NCI-H748 (cell line): ENCODE results near the gene PLXNB1.
A peak's percentile ranks its signal among the peaks of the same experiment; 100 is the strongest.
"Not testable (repeated sequence)": the region's sequence is repeated elsewhere in the genome, so short reads cannot be mapped to it uniquely, and the experiment has no call there.

Experiments
- DNase-seq: peaks from one replicate; lab custom pipeline; 2025; ENCODE audit not compliant: unreplicated experiment; lab: John Stamatoyannopoulos, UW

PLXNB1 gene

DNA sequence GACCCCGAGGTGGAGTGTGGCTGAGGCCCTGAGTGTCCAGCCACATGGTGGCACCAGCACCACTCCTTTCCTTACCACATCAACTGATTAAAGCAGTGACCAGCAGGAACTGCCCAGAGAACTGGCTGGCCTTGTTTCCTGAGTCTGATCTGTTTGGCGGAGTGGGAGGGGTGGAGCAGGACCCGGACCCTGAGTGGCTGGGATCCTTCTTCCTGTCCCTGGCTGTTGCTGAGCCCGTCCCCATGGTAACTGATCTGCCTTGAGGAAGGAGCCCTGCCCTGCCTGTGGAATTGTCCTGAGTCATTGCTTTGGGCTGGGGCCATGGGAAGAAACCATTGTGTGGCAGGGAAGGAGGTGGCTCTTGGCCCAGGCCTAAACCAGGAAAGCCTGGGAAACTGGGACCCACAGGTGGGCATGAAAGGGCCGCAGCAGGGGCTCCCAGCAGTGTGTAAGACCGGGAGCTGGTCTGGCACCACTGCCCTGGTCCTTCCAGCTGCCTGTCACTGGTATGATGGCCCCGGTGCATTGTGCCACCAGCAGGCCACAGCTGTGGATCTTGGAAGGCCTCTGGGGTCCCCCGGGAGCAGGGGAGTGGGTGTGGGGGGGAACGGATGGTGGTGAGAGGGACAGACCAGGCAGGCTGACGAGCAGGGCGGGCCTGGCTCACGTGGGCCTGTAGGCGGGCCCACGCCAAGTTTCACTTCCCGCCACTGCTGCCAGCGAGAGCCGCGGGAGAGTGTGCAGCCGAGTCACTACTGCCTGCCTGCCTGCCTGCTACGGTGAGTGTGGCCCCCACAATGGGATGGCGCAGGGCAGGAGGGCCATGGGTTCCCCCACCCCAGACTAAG, 35.9 kb upstream of the PLXNB1 start:
- peak; percentile 68 for DNase-seq

DNA sequence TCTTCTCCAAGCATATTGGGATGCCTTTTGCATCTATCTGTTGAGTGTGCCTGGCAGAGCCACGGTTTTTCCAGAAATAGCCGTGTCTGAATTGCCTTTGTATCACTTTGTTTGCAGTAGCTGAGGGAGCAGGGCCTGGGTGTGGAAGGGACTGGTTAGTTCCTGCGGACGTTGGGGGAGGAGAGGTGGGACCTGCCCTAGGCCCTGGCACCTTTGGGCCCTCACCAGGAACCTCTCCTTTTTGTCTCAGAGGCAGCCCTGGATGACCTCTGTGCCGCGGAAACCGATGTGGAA, 35.3 kb upstream of the PLXNB1 start:
- DNase-seq, result no peak

GRCh38 chr3:48464713-48465221, 34.9 kb upstream of the PLXNB1 start:
- DNase-seq, result no peak

DNA sequence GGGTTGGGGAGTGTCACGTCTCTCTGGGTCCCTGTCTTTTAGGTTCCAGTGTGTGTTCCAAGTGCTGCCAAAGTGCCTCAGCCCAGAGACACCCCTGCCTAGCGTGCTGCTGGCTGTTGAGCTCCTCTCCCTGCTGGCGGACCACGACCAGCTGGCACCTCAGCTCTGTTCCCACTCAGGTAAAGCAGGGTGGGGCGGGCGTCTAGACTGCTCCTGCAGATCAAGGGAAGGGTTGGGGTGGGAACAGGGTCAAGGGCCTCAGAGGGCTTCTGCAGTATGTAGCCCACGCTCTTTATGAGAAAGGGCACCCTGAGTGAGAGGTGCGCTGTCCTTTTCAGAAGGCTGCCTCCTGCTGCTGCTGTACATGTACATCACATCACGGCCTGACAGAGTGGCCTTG, 33.8 kb upstream of the PLXNB1 start:
- no peak for DNase-seq

DNA sequence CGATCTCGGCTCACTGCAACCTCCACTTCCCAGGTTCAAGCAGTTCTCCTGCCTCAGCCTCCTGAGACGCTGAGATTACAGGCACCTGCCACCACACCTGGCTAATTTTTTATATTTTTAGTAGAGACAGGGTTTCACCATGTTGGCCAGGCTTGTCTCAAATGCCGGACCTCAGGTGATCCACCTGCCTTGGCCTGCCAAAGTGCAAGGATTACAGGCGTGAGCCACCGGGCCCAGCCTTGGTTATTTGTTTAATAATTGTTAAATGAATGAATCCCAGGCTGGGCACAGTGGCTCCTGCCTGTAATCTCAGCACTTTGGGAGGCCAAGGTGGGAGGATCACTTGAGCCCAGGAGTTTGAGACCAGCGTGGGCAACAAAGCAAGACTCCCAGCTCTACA, 31.9 kb upstream of the PLXNB1 start:
- DNase-seq, result not testable (repeated sequence)

- DNase-seq, result no peak
Observed at GRCh38 chr3:48460517-48460902, 30.6 kb upstream of the PLXNB1 start.

DNA sequence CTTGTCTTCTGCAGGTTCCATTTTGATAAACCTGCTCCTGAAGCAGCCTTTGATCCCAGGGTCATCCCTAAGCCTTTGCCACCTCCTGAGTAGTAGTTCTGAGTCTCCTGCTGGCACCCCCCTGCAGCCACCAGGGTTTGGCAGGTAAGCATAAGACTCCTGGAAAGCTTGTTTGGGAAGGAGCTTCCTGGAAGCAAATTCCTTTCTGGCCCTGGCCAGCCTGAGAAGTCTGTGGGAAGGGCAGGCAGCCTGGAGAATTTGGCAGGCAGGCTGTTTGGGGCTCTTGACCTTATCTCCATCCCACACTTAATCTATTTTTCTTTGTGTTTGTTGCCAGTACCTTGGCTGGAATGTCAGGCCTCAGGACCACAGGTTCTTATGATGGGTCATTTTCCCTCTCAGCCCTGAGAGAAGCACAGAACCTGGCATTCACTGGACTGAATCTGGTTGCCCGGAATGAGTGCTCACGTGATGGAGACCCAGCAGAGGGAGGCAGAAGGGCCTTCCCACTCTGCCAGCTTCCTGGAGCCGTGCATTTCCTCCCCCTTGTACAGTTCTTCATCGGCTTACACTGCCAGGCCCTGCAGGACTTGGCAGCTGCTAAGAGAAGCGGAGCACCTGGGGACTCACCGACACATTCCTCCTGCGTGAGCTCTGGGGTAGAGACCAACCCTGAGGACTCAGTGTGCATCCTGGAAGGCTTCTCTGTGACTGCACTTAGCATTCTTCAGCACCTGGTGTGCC, 30.1 kb upstream of the PLXNB1 start:
- no peak for DNase-seq

GRCh38 chr3:48459331-48459730, 29.4 kb upstream of the PLXNB1 start:
- no peak for DNase-seq

DNA sequence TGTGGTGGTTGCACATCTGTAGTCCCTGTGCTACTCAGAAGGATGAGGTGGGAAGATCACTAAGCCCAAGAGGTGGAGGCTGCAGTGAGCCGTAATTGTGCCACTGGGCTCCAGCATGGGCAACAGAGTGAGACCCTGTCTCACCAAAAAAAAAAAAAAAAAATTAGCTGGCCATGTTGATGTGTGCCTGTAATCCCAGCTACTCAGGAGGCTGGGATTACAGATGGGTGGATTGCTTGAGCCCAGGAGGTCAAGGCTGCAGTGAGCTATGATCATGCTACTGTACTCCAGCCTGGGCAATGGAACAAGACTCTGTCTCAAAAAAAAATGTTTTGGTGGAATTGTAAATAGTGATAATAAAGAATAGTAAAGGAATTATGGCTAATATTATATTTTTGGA, 26.6 kb upstream of the PLXNB1 start:
- no peak for DNase-seq

DNA sequence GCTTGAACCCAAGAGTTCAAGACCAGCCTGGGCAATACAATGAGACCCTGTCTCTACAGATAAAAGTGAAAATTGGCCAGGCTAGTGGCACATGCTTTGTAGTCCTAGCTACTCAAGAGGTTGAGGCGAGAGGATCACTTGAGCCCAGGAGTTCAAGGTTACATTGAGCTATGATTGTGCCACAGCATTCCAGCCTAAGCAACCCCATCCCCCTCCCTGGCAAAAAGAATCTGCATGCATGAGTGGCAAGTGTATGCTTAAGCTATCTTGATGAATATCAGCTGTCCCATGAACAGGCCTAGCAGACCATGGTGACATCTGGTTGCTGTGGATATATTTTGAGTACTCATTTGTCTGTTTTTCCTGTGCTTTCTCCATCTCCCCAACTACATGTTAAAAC, 21.4 kb upstream of the PLXNB1 start:
- DNase-seq, result no peak

GRCh38 chr3:48446425-48447193, 16.7 kb upstream of the PLXNB1 start, which contains the start of gene ATRIP:
TSS of gene ATRIP (plus strand) at chr3:48446737. CDS start at chr3:48446846, 109 bp downstream.
- peak; percentile 90 for DNase-seq

DNA sequence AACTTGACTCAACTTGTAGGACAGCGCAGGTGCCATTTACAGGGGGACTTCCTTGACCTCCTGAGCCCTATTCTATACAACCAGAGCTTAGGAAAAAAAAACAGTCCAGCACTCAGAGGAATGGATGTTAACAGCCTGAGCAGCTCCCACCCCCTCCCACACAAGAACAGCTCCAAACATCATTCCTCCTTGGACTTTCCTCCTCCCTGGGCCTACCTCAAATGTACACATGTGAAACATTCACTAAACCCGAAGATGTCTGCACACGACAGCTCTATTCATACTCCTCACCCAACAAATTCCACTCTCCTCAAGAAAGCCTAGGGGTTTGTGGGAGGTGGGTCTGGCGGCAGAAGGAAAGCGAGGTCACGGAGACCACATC, 16.1 kb upstream of the PLXNB1 start:
- no peak for DNase-seq

- DNase-seq, result no peak
Observed at GRCh38 chr3:48445277-48445882, 15.5 kb upstream of the PLXNB1 start.

DNA sequence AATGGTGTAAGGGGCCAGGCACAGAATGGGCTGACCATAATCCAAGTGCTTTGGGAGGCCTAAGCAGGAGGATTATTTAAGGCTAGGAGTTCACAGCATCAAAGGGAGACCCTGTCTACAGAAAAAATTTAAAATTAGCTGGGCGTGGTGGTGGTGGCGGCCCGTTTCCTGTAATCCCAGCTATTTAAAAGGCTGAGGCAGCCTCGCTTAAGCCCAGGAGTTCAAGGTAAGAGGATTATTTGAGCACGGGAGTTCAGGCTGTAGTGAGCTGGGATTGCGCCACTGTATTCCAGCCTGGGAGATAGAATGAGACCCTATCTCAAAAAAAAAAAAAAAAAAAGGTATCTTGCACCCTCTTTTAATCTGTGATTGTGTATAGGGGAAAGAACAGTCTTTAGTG, 12.1 kb upstream of the PLXNB1 start:
- DNase-seq, result no peak

DNA sequence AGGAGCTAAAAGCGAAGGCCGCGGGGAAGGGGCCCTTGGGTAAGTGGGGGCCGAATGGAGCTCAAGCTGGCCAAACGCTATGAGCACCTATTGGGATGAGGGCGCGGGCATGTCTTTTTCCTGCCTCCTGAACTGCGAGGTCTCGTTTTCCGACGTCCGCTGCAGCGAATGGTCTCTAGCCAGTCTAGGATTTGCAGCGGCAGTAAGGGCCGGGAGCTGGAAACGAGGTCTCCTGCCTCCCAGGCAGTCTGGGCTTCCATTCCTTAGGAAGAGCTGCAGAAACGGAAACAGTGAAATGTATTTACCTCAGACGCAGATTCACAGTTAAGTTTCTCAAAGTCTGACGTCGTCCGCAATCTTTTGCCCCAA, 10.7 kb upstream of the PLXNB1 start:
- DNase-seq, result peak; percentile 22

DNA sequence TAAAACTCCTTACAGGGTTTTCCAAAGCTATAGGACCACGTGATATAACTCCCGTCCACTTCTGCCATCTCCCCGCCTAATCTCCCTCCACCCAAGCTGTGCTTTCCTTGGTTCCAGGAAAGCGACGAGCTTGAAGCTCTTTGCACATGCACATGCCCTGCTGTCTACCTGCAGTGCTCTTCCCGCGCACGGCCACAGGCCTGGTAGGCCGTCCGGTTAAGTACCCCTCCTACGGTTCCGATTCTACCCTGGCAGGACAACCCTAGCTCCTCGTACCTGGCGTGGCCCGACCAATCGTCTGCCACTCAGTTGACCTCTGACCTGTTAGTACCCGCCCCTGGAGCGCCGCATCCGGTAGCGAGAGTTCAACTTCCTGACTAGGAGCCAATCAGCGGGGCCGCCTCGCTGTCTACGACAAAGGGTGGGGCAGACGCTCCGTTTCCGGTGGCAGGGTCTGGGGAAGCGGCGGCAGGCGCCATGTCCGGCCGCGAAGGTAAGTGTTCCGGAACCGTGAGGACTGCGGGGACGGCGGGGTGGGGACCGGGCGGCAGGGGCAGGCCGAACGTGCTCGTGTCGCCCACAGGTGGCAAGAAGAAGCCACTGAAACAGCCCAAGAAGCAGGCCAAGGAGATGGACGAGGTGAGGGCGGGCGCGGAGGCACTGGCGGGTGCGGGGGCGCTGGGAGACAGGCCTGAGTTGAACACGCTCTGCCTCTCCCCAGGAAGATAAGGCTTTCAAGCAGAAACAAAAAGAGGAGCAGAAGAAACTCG, 10.1 kb upstream of the PLXNB1 start, which contains the start of the genes CCDC51 and TMA7:
Gene CCDC51, minus strand, starts transcription at position 300 of the 770 bp plus-strand sequence. CDS start 4,991 bp downstream, outside the sequence.
Gene TMA7, plus strand, starts transcription at position 438 of the 770 bp plus-strand sequence. Its CDS starts 40 bp downstream, at position 478.
- DNase-seq, result peak; percentile 96

DNA sequence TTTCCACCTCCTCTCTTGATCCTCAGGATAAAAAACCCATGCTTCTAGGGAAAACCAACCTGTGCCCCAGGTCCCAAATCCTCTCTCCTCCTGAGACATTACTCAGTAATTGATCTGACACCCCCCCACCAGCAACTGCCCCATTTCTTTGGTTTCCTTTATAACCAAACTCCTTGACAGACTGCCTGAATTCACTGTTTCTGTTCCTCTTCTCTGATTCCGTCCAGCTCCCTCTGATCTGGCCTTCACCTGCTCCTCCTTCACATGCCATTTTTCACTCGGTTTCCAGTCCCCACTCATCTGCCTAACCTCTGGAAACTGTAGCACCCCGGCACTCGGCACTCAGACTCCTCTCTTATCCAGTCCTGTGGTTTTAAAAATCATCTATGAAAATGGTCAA, 7.9 kb upstream of the PLXNB1 start:
- no peak for DNase-seq

DNA sequence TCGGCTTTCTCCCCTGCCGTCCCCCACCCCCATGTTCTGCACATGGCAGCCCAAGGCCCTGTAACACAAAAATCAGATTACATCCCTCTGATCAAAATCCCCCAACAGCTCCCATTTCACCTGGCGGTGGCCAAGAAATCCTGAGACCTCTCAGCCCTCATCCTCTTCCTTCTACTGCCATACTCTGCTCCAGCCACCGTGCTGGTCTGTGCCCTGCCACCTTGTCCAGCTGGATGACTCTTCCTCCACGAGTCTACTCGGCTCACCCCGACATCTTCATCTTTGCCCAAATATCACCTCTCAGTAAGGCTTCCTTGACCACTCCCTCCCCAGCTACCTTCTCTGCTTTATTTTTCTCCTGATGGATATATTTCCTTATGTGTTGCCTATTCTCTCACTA, 7.0 kb upstream of the PLXNB1 start:
- no peak for DNase-seq

- DNase-seq, result no peak
Observed at GRCh38 chr3:48436477-48436787, 6.5 kb upstream of the PLXNB1 start.

DNA sequence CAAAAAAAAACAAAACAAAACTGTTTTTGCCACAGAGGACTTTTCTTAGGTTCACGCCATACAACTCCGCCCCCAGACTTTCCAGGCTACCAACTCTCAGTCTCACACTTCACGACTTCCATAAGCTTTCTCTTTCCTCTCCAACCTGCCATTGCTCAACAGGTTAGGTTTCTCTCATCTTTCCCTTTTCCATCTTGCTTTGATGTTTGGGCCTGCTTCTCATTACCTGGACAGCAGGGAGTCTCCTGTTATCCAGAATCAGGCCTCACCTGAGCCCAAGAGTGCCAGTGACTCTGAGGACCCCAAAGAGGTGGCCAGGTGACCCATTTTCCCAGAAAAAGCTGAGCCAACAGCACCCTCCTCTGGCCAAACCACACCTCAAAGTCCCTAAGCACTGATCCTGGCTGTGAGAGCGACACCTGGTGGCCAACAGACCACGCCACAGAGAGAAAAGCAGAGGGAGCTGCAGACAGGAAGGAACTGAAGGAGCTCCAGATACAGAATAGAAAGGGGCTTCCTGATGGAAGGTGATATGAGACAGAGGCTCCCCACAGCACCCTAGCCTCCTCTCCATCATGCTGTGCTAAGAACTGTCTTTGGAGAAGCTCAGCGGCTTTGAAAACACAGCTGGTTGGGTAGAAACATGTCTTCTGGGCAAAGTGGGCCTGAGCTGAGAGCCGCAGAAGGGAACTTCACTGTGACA, 6.0 kb upstream of the PLXNB1 start:
- peak; percentile 76 for DNase-seq
